NCI-H2171 (cell line): Measurements from ENCODE around the gene DGKA.
"Not testable (repeated sequence)": the region's sequence is repeated elsewhere in the genome, so short reads cannot be mapped to it uniquely, and the experiment has no call there.

Source experiments
- DNase-seq: peaks from one replicate; lab custom pipeline; 2025; lab: John Stamatoyannopoulos, UW

Gene DGKA

GRCh38 chr12:55969356-55969755, 38.4 kb downstream of the DGKA start:
- DNase-seq = no peak

- no peak for DNase-seq
These were observed 39.8 kb downstream of the DGKA start for GRCh38 chr12:55970775-55971174.

- DNase-seq = no peak
These were observed 41.1 kb downstream of the DGKA start for GRCh38 chr12:55972042-55972441.

- DNase-seq = no peak
These were observed 41.5 kb downstream of the DGKA start for GRCh38 chr12:55972456-55972855.

- DNase-seq = no peak
These were observed 42.1 kb downstream of the DGKA start for GRCh38 chr12:55972911-55973598.

GRCh38 chr12:55973599-55974307, 42.8 kb downstream of the DGKA start, which contains the start of gene RAB5B:
TSS of gene RAB5B (plus strand) at chr12:55974078. CDS start at chr12:55986961, 12,883 bp downstream.
- peak; percentile 99 for DNase-seq

- no peak for DNase-seq
These were observed 43.4 kb downstream of the DGKA start for GRCh38 chr12:55974308-55974730.

- no peak for DNase-seq
These were observed 47.4 kb downstream of the DGKA start for GRCh38 chr12:55978393-55978792.

- no peak for DNase-seq
These were observed 48.1 kb downstream of the DGKA start for GRCh38 chr12:55979069-55979468.

GRCh38 chr12:55981882-55982281, 50.9 kb downstream of the DGKA start:
- DNase-seq = not testable (repeated sequence)

- no peak for DNase-seq
These were observed 51.5 kb downstream of the DGKA start for GRCh38 chr12:55982319-55982936.

GRCh38 chr12:55983232-55983842, 52.4 kb downstream of the DGKA start:
- no peak for DNase-seq

- no peak for DNase-seq
These were observed 53.9 kb downstream of the DGKA start for GRCh38 chr12:55984861-55985260.

- DNase-seq = no peak
These were observed 54.4 kb downstream of the DGKA start for GRCh38 chr12:55985341-55985740.

- not testable (repeated sequence) for DNase-seq
These were observed 55.0 kb downstream of the DGKA start for GRCh38 chr12:55985976-55986375.

GRCh38 chr12:55991110-55991509, 60.1 kb downstream of the DGKA start:
- no peak for DNase-seq

GRCh38 chr12:55993230-55993853, 62.4 kb downstream of the DGKA start:
- no peak for DNase-seq

- DNase-seq = no peak
These were observed 64.4 kb downstream of the DGKA start for GRCh38 chr12:55995366-55995765.

GRCh38 chr12:55996201-55996714, 65.3 kb downstream of the DGKA start:
- peak; percentile 29 for DNase-seq

GRCh38 chr12:55996715-55997534, 66.0 kb downstream of the DGKA start, which contains the start of gene SUOX:
TSS of gene SUOX (plus strand) at chr12:55997276. CDS start at chr12:56002222, 4,946 bp downstream.
- peak; percentile 19 for DNase-seq

- DNase-seq = no peak
These were observed 66.5 kb downstream of the DGKA start for GRCh38 chr12:55997535-55997859.
